Measurements from ENCODE around the gene TMEM45B. TPM values are rescaled to one million over a fixed set of nuclear protein-coding genes. Genes with fewer than 3 reads are reported as not detected.
A peak's percentile ranks its signal among the peaks of the same experiment; 100 is the strongest.
"Not testable (repeated sequence)": the region's sequence is repeated elsewhere in the genome, so short reads cannot be mapped to it uniquely, and the experiment has no call there.

The TMEM45B gene
- polyA plus RNA-seq, 2 of the 4 experiments (the other 2 are of a cell fraction) = 0.44 TPM; not detected in 1

GRCh38 chr11:129791515-129791914, 24.1 kb upstream of the TMEM45B start:
- POLR2A ChIA-PET = no interaction called here
- Histone ChIP-seq H3K4me2 (no peak overlapping the region), H3K27ac (no peak overlapping the region), H3K9me3 (peaks cover 3% of the 10 kb centered on the region; the same call in 1 of the 3 replicates), H3K4me3 (no peak overlapping the region), H3K4me1 (no peaks in the 10 kb centered on the region)
- DNase-seq (ENCODE audit: low read depth in 1 of 2, low spot score in 1 of 2) (no peak), ATAC-seq (no peak), FAIRE-seq (no peak)
- CTCF ChIA-PET = no interaction called here
- TF ChIP-seq JUNB (IDR thresholded peaks at IDR 0.05) (no peak), RARB (CRISPR knock-in tag; IDR thresholded peaks at IDR 0.05) (no peak), SMC3 (IDR thresholded peaks at IDR 0.05) (no peak), POLR2AphosphoS2 (conservative IDR thresholded peaks at IDR 0.05; ENCODE audit: low read length) (no peak), ZFP36 (IDR thresholded peaks at IDR 0.05; ENCODE audit: borderline replicate concordance, partially characterized antibody) (no peak), CEBPB (IDR thresholded peaks at IDR 0.05) (no peak), BCL3 (IDR thresholded peaks at IDR 0.05) (no peak), ESRRA (IDR thresholded peaks at IDR 0.05; ENCODE audit: borderline replicate concordance, low read length) (no peak), JUN (IDR thresholded peaks at IDR 0.05) (no peak), MYC (IDR thresholded peaks at IDR 0.05; ENCODE audit: borderline replicate concordance, low read length) (no peak)
- WGBS (ENCODE audit: missing lambda C conversion rate) = 98% methylated on average over 2 of the region's 2 CpGs

GRCh38 chr11:129792663-129793062, 23.0 kb upstream of the TMEM45B start:
- ATAC-seq = no peak
- FAIRE-seq = no peak

GRCh38 chr11:129795089-129795488, 20.6 kb upstream of the TMEM45B start:
- Histone ChIP-seq H3K27ac (no peak overlapping the region), H3K4me3 (no peak overlapping the region), H3K9me3 (peaks cover 3% of the 10 kb centered on the region; the same call in 1 of the 3 replicates), H3K4me1 (no peaks in the 10 kb centered on the region), H3K4me2 (no peak overlapping the region)
- FAIRE-seq = no peak
- TF ChIP-seq ZC3H11A (IDR thresholded peaks at IDR 0.05) = no peak
- TF ChIP-seq NPAS2 (CRISPR knock-in tag; IDR thresholded peaks at IDR 0.05; ENCODE audit: borderline replicate concordance) = no peak
- TF ChIP-seq ZFP36 (IDR thresholded peaks at IDR 0.05; ENCODE audit: borderline replicate concordance, partially characterized antibody) = peak; percentile 65
- WGBS (ENCODE audit: missing lambda C conversion rate) = 40% methylated on average over 2 of the region's 2 CpGs
- ATAC-seq = no peak
- no peak for DNase-seq (ENCODE audit: low read depth in 1 of 2, low spot score in 1 of 2)
- CTCF ChIA-PET = interaction anchor here (1.0 kb wide), 1 partner anchor 10 kb away, joined by 3 read pairs; no protein-coding TSS in a partner anchor
- POLR2A ChIA-PET = no interaction called here

More at GRCh38 chr11:129792663-129793062, 23.0 kb upstream of the TMEM45B start:
- Histone ChIP-seq H3K9me3 (peaks cover 3% of the 10 kb centered on the region; the same call in 1 of the 3 replicates), H3K4me1 (no peaks in the 10 kb centered on the region), H3K4me2 (no peak overlapping the region), H3K27ac (no peak overlapping the region), H3K4me3 (no peak overlapping the region)
- ChIA-PET POLR2A (no interaction called here), CTCF (no interaction called here)
- 20% methylated on average over 3 of the region's 4 CpGs for WGBS (ENCODE audit: missing lambda C conversion rate)
- DNase-seq (ENCODE audit: low read depth in 1 of 2, low spot score in 1 of 2) = no peak
- TF ChIP-seq RAD21 (conservative IDR thresholded peaks at IDR 0.05 in 1 of 2, IDR thresholded peaks at IDR 0.05 in 1 of 2) = no peak
- no peak for TF ChIP-seq CHD4 (IDR thresholded peaks at IDR 0.05; ENCODE audit: borderline replicate concordance)
- TF ChIP-seq JUNB (IDR thresholded peaks at IDR 0.05) = no peak
- no peak for TF ChIP-seq HES2 (IDR thresholded peaks at IDR 0.05)
- TF ChIP-seq EP300 (IDR thresholded peaks at IDR 0.05) = no peak
- no peak for TF ChIP-seq PHF8 (IDR thresholded peaks at IDR 0.05; ENCODE audit: borderline replicate concordance, low read depth)

- TF ChIP-seq HMGXB4 (CRISPR knock-in tag; IDR thresholded peaks at IDR 0.05; ENCODE audit: borderline replicate concordance) = no peak
- no peak for TF ChIP-seq HES2 (IDR thresholded peaks at IDR 0.05)
- TF ChIP-seq MAZ (IDR thresholded peaks at IDR 0.05; ENCODE audit: borderline replicate concordance, low read depth, low read length) = no peak
- no peak for TF ChIP-seq GATA3 (IDR thresholded peaks at IDR 0.05; ENCODE audit: borderline replicate concordance)
- ChIA-PET CTCF (interaction anchor here (1.0 to 1.2 kb wide), 2 partner anchors 12 to 19 kb away, joined by 3 to 4 read pairs; no protein-coding TSS in a partner anchor), POLR2A (no interaction called here)
- Histone ChIP-seq H3K9me3 (peaks cover 3% of the 10 kb centered on the region; the same call in 1 of the 3 replicates), H3K4me1 (no peaks in the 10 kb centered on the region), H3K27ac (no peak overlapping the region), H3K4me3 (no peak overlapping the region), H3K4me2 (no peak overlapping the region)
- DNase-seq (ENCODE audit: low read depth in 1 of 2, low spot score in 1 of 2) = no peak
- 52% methylated on average over 2 of the region's 2 CpGs for WGBS (ENCODE audit: missing lambda C conversion rate)
- FAIRE-seq = no peak
- no peak for ATAC-seq
Observed at GRCh38 chr11:129798212-129798611, 17.4 kb upstream of the TMEM45B start.

GRCh38 chr11:129800162-129800561, 15.5 kb upstream of the TMEM45B start:
- FAIRE-seq; H3K4me2 ChIP-seq; H3K4me3 ChIP-seq; H3K9me3 ChIP-seq; DNase-seq (ENCODE audit: low read depth in 1 of 2, low spot score in 1 of 2); ATAC-seq; POLR2A ChIA-PET; H3K4me1 ChIP-seq; H3K27ac ChIP-seq; CTCF ChIA-PET: not testable (repeated sequence)
- WGBS (ENCODE audit: missing lambda C conversion rate) = 9% methylated on average over 1 of the region's 1 CpG
